Left lung (tissue), 10 donors: ENCODE measurements around the gene SIGLEC10. TPM values are rescaled to one million over a fixed set of nuclear protein-coding genes. Genes with fewer than 3 reads are reported as not detected.

ENCODE experiments used
- ATAC-seq: fragments of 200-7000 bp; cut with Tn5 transposase; one replicate; pipeline ENCODE4 v1.9.1; 2020; ENCODE audit warnings: moderate library complexity
- DNase-seq, 4 donors: peaks; one replicate each; pipeline ENCODE4 v3.0.0-alpha.2; 2013 to 2020
- H3K27ac ChIP-seq, 2 donors: fragments of 200-600 bp; sonication (generic) in 1 of 2; one replicate each; pipeline versions ENCODE4 v1.5.0 to v1.8.0; 2020 to 2021
- H3K27me3 ChIP-seq, 2 donors: fragments of 200-600 bp; sonication (generic) in 1 of 2; one replicate each; pipeline versions ENCODE4 v1.5.0 to v1.8.0; 2020 to 2021
- H3K36me3 ChIP-seq, 2 donors: fragments of 200-600 bp; sonication (generic) in 1 of 2; one replicate each; pipeline versions ENCODE4 v1.5.0 to v1.8.0; 2020 to 2021
- H3K4me1 ChIP-seq, 2 donors: fragments of 200-600 bp; one replicate each; pipeline ENCODE4 v1.8.0; 2021
- H3K4me3 ChIP-seq, 2 donors: fragments of 200-600 bp; sonication (generic) in 1 of 2; one replicate each; pipeline versions ENCODE4 v1.5.0 to v1.8.0; 2020 to 2021; ENCODE audit warnings: mild to moderate bottlenecking in 1 of 2
- H3K9me3 ChIP-seq, 2 donors: fragments of 200-600 bp; sonication (generic) in 1 of 2; one replicate each; pipeline versions ENCODE4 v1.5.0 to v1.8.0; 2020 to 2021
- CTCF ChIP-seq, 2 donors: fragments of 200-600 bp; sonication (generic) in 1 of 2; IDR thresholded peaks; one replicate each; pipeline versions ENCODE4 v1.5.0 to v1.8.0; 2021; ENCODE audit warnings: antibody characterized with exemption in 2 of 2
- intact Hi-C, 2 donors: fragments of 100-400 bp; cut with DNase I; formaldehyde crosslinking; loops; one replicate each; pipeline versions ENCODE4 v1.11.2 to v1.14.2; 2022
- polyA plus RNA-seq, 6 donors: library from polyadenylated mRNA; unstranded; fragments of 120-200 nt; gene quantifications; one replicate each; pipeline ENCODE4 v1.2.1, GENCODE V29; 2013; ENCODE audit not compliant: insufficient read length in 6 of 6
- total RNA-seq, 2 donors: library from RNA; stranded (reverse); fragmentation: NEBNext Ultra II Directional; extraction: Animal tissue kit (Norgen Biotek cat#: 25700); gene quantifications; one replicate each; pipeline ENCODE4 v1.2.1, GENCODE V29; 2021
- donor health status: DM: no; HTN: yes; CAD: no.
- donor health status: DM: no; HTN: no; CAD: no.

Gene SIGLEC10
- total and polyA plus RNA-seq, 8 donors: 1.3 to 119 (median 1.7) TPM

GRCh38 chr19:51365211-51365964, 52.1 kb downstream of the SIGLEC10 start:
- no peak for TF ChIP-seq CTCF (IDR thresholded peaks at IDR 0.05)
- ATAC-seq: peak; percentile 6
- Histone ChIP-seq H3K27me3 (no peaks in the 10 kb centered on the region), H3K4me1 (peaks cover 0 to 48% of the 10 kb centered on the region in 2 donors), H3K36me3 (no peaks in the 10 kb centered on the region), H3K27ac (peak overlapping the region; percentile 95), H3K9me3 (no peaks in the 10 kb centered on the region), H3K4me3 (peak overlapping the region; percentile 52 to 65)
- intact Hi-C loops: no loop called here
- DNase-seq: peak in 1 of 4 donors; percentile 29

- no peak for TF ChIP-seq CTCF (IDR thresholded peaks at IDR 0.05)
- Histone ChIP-seq H3K4me1 (peaks cover 0 to 45% of the 10 kb centered on the region in 2 donors), H3K9me3 (no peaks in the 10 kb centered on the region), H3K36me3 (no peaks in the 10 kb centered on the region), H3K27ac (no peak overlapping the region), H3K27me3 (no peaks in the 10 kb centered on the region), H3K4me3 (no peak overlapping the region)
- intact Hi-C loops: no loop called here
- DNase-seq: no peak
- no peak for ATAC-seq
Observed at GRCh38 chr19:51364200-51365106, 53.0 kb downstream of the SIGLEC10 start.

- no peaks in the 10 kb centered on the region for H3K36me3 ChIP-seq
- TF ChIP-seq CTCF (IDR thresholded peaks at IDR 0.05): no peak
- H3K27ac ChIP-seq: no peak overlapping the region
- H3K4me1 ChIP-seq: peaks cover 0 to 36% of the 10 kb centered on the region in 2 donors
- no peak overlapping the region for H3K4me3 ChIP-seq
- no peaks in the 10 kb centered on the region for H3K9me3 ChIP-seq
- intact Hi-C loops: no loop called here
- DNase-seq (no peak), ATAC-seq (no peak)
- H3K27me3 ChIP-seq: no peaks in the 10 kb centered on the region
Observed at GRCh38 chr19:51361239-51361638, 56.2 kb downstream of the SIGLEC10 start.

Other genes starting within 250 kb of the SIGLEC10 start
- gene CD33, start 192.6 kb downstream of the SIGLEC10 start, total RNA-seq: 10 to 100 TPM; 15.7 to 26.4 TPM
- gene CD33, start 192.6 kb downstream of the SIGLEC10 start, polyA plus RNA-seq: 1 to 10 TPM; 3.3 to 4.5 (median 4.1) TPM
- not detected for gene SIGLECL1, start 166.6 kb downstream of the SIGLEC10 start, total RNA-seq
- not detected for gene SIGLECL1, start 166.6 kb downstream of the SIGLEC10 start, polyA plus RNA-seq
- not detected for gene IGLON5, start 106.0 kb downstream of the SIGLEC10 start, total RNA-seq
- 1 to 10 TPM; 1.0 to 4.1 (median 2.3) TPM for gene IGLON5, start 106.0 kb downstream of the SIGLEC10 start, polyA plus RNA-seq
- gene VSIG10L, start 75.5 kb downstream of the SIGLEC10 start, total RNA-seq: 1 to 10 TPM; 3.5 to 4.1 TPM
- 1 to 10 TPM; 3.5 to 5.2 (median 3.7) TPM for gene VSIG10L, start 75.5 kb downstream of the SIGLEC10 start, polyA plus RNA-seq
- gene ETFB, start 51.3 kb downstream of the SIGLEC10 start, total RNA-seq: 10 to 100 TPM; 72.4 to 89.6 TPM
- 10 to 100 TPM; 41.5 to 51.1 (median 45.9) TPM for gene ETFB, start 51.3 kb downstream of the SIGLEC10 start, polyA plus RNA-seq
- 1 to 10 TPM; 1.4 to 1.6 TPM for gene CLDND2, start 48.6 kb downstream of the SIGLEC10 start, total RNA-seq
- gene CLDND2, start 48.6 kb downstream of the SIGLEC10 start, polyA plus RNA-seq: 1 to 10 TPM in 5 of 6 donors, under 1 TPM in 1; 0.92 to 1.9 (median 1.4) TPM
- 10 to 100 TPM; 15.2 to 50.1 TPM for gene NKG7, start 45.0 kb downstream of the SIGLEC10 start, total RNA-seq
- 1 to 10 TPM; 2.8 to 7.6 (median 5.2) TPM for gene NKG7, start 45.0 kb downstream of the SIGLEC10 start, polyA plus RNA-seq
- not detected for gene LIM2, start 29.7 kb downstream of the SIGLEC10 start, total RNA-seq
- not detected for gene LIM2, start 29.7 kb downstream of the SIGLEC10 start, polyA plus RNA-seq
- under 1 TPM in 1 of 2 donors, not detected in 1; 0.29 TPM for gene C19orf84, start 27.1 kb downstream of the SIGLEC10 start, total RNA-seq
- under 1 TPM in 3 of 6 donors, not detected in 3; 0.25 to 0.34 (median 0.29) TPM for gene C19orf84, start 27.1 kb downstream of the SIGLEC10 start, polyA plus RNA-seq
- under 1 TPM; 0.87 to 0.99 TPM for gene SIGLEC8, start 40.8 kb upstream of the SIGLEC10 start, total RNA-seq
- gene SIGLEC8, start 40.8 kb upstream of the SIGLEC10 start, polyA plus RNA-seq: under 1 TPM in 2 of 6 donors, not detected in 4; 0.04 to 0.06 TPM
- not detected for gene CEACAM18, start 60.9 kb upstream of the SIGLEC10 start, total RNA-seq
- gene CEACAM18, start 60.9 kb upstream of the SIGLEC10 start, polyA plus RNA-seq: not detected
- gene SIGLEC12, start 84.2 kb upstream of the SIGLEC10 start, total RNA-seq: 1 to 10 TPM; 1.3 to 1.9 TPM
- under 1 TPM in 3 of 6 donors, not detected in 3; 0.10 to 0.39 (median 0.34) TPM for gene SIGLEC12, start 84.2 kb upstream of the SIGLEC10 start, polyA plus RNA-seq
- 1 to 10 TPM; 1.0 to 3.2 TPM for gene SIGLEC6, start 114.0 kb upstream of the SIGLEC10 start, total RNA-seq
- under 1 TPM in 5 of 6 donors, not detected in 1; 0.10 to 0.42 (median 0.24) TPM for gene SIGLEC6, start 114.0 kb upstream of the SIGLEC10 start, polyA plus RNA-seq
- 10 to 100 TPM in 1 of 2 donors, 1 to 10 TPM in 1; 9.4 to 13.3 TPM for gene ZNF175, start 153.6 kb upstream of the SIGLEC10 start, total RNA-seq
- 10 to 100 TPM; 16.4 to 22.1 (median 18.1) TPM for gene ZNF175, start 153.6 kb upstream of the SIGLEC10 start, polyA plus RNA-seq
- gene SIGLEC5, start 212.8 kb upstream of the SIGLEC10 start, total RNA-seq: 10 to 100 TPM in 1 of 2 donors, not detected in 1; 11.0 TPM
- under 1 TPM in 4 of 6 donors, not detected in 2; 0.50 to 0.56 (median 0.53) TPM for gene SIGLEC5, start 212.8 kb upstream of the SIGLEC10 start, polyA plus RNA-seq
- 10 to 100 TPM; 13.4 to 59.9 TPM for gene SIGLEC14, start 229.2 kb upstream of the SIGLEC10 start, total RNA-seq
- gene SIGLEC14, start 229.2 kb upstream of the SIGLEC10 start, polyA plus RNA-seq: 1 to 10 TPM in 4 of 6 donors, under 1 TPM in 2; 0.50 to 2.3 (median 1.7) TPM